Small intestine (tissue), 7 donors: ENCODE measurements around the gene RBM33. TPM values are rescaled to one million over a fixed set of nuclear protein-coding genes. Genes with fewer than 3 reads are reported as not detected.

ENCODE experiments used
- DNase-seq, 2 donors: peaks; one replicate each; pipeline versions ENCODE4 v3.0.0 to v3.0.0-alpha.2; 2013
- FAIRE-seq: peaks from 2 replicates; lab custom pipeline; 2012; peaks lifted over from hg19 to GRCh38; lab: Jason Lieb, UNC
- H3K27ac ChIP-seq, 3 donors: one replicate each; pipeline ENCODE4 v1.5.1; 2013; ENCODE audit warnings: low read length in 2 of 3, mild to moderate bottlenecking in 2 of 3, control low read depth in 1 of 3, inconsistent platforms in 1 of 3, low read depth in 1 of 3, moderate library complexity in 1 of 3
- H3K27me3 ChIP-seq, 3 donors: one replicate each; pipeline ENCODE4 v1.6.1; 2013; ENCODE audit warnings: low read length in 3 of 3, inconsistent platforms in 1 of 3; ENCODE audit not compliant: control insufficient read depth in 3 of 3, insufficient read depth in 3 of 3
- H3K36me3 ChIP-seq, 3 donors: one replicate each; pipeline ENCODE4 v1.6.1; 2013; ENCODE audit warnings: low read length in 3 of 3, inconsistent platforms in 1 of 3, low read depth in 1 of 3, mild to moderate bottlenecking in 1 of 3, moderate library complexity in 1 of 3; ENCODE audit not compliant: control insufficient read depth in 3 of 3, insufficient read depth in 2 of 3
- H3K4me1 ChIP-seq, 3 donors: one replicate each; pipeline ENCODE4 v1.6.1; 2013; ENCODE audit warnings: low read length in 2 of 3, inconsistent platforms in 1 of 3, low read depth in 1 of 3, mild to moderate bottlenecking in 1 of 3, moderate library complexity in 1 of 3; ENCODE audit not compliant: control insufficient read depth in 3 of 3, insufficient read depth in 2 of 3
- H3K4me3 ChIP-seq, 3 donors: one replicate each; pipeline ENCODE4 v1.5.1; 2013; ENCODE audit warnings: low read length in 3 of 3, control low read depth in 1 of 3, inconsistent platforms in 1 of 3, low read depth in 1 of 3, mild to moderate bottlenecking in 1 of 3, moderate library complexity in 1 of 3
- H3K9me3 ChIP-seq, 2 donors: one replicate each; pipeline ENCODE4 v1.6.1; 2013; ENCODE audit warnings: low read depth in 1 of 2, low read length in 1 of 2; ENCODE audit not compliant: control insufficient read depth in 2 of 2, insufficient read depth in 1 of 2
- WGBS, 3 donors: extraction: QIAGEN DNeasy Blood & Tissue Kit; methylation state at CpG; one replicate each; pipeline ENCODE4 v1.1.7; 2013; 5-methylcytosine and 5-hydroxymethylcytosine counted together
- polyA plus RNA-seq, 4 donors: library from polyadenylated mRNA; stranded (reverse) in 3 of 4; unstranded in 1 of 4; fragments of 200-250 nt in 3 of 4; fragments of 120-200 nt in 1 of 4; gene quantifications; one replicate each; pipeline versions ENCODE4 v1.2.1 to v1.2.3, GENCODE V29; 2013
- donor health status: healthy with polysubstance abuse.
- donor health status: control.
- donor health status: control.
- donor health status: Bipolar disorder and iron deficiency.
- donor health status: healthy.

RBM33 gene
- polyA plus RNA-seq, 4 donors: 7.8 to 39.7 (median 15.1) TPM

GRCh38 chr7:155693826-155694225, 49.4 kb downstream of the RBM33 start:
- no peak for FAIRE-seq
- Histone ChIP-seq H3K4me1 (peaks cover 0 to 3% (median 3%) of the 10 kb centered on the region in 3 donors), H3K4me3 (no peak overlapping the region), H3K9me3 (no peaks in the 10 kb centered on the region), H3K36me3 (peaks cover 0 to 12% (median 2%) of the 10 kb centered on the region in 3 donors), H3K27ac (no peak overlapping the region), H3K27me3 (no peaks in the 10 kb centered on the region)
- 92 to 95% (median 95%) methylated on average over 5 of the region's 5 CpGs for WGBS, 3 donors
- no peak for DNase-seq

- Histone ChIP-seq H3K4me3 (no peak overlapping the region), H3K9me3 (no peaks in the 10 kb centered on the region), H3K4me1 (peaks cover 0 to 5% (median 3%) of the 10 kb centered on the region in 3 donors), H3K36me3 (peaks cover 0 to 15% (median 4%) of the 10 kb centered on the region in 3 donors), H3K27ac (no peak overlapping the region), H3K27me3 (no peaks in the 10 kb centered on the region)
- no peak for FAIRE-seq
- no peak for DNase-seq
- 81 to 94% (median 88%) methylated on average over 5 of the region's 5 CpGs for WGBS, 3 donors
Measured at GRCh38 chr7:155694851-155695250, 50.4 kb downstream of the RBM33 start.

GRCh38 chr7:155696747-155697146, 52.3 kb downstream of the RBM33 start:
- WGBS, 3 donors: 90 to 92% (median 91%) methylated on average over 5 of the region's 5 CpGs

GRCh38 chr7:155698633-155699032, 54.2 kb downstream of the RBM33 start:
- H3K4me3 ChIP-seq: no peak overlapping the region
- no peak overlapping the region for H3K27ac ChIP-seq
- no peak for DNase-seq
- no peak for FAIRE-seq
- WGBS, 3 donors: 47 to 90% (median 53%) methylated on average over 1 of the region's 1 CpG
- H3K27me3 ChIP-seq: no peaks in the 10 kb centered on the region
- H3K4me1 ChIP-seq: peaks cover 3 to 10% (median 7%) of the 10 kb centered on the region in 3 donors
- peaks cover 0 to 20% (median 4%) of the 10 kb centered on the region in 3 donors for H3K36me3 ChIP-seq
- H3K9me3 ChIP-seq: no peaks in the 10 kb centered on the region

More at GRCh38 chr7:155696747-155697146, 52.3 kb downstream of the RBM33 start:
- H3K4me1 ChIP-seq: peaks cover 3 to 10% (median 5%) of the 10 kb centered on the region in 3 donors
- FAIRE-seq (no peak), DNase-seq (no peak)
- H3K27ac ChIP-seq: no peak overlapping the region
- H3K27me3 ChIP-seq: no peaks in the 10 kb centered on the region
- no peaks in the 10 kb centered on the region for H3K9me3 ChIP-seq
- H3K36me3 ChIP-seq: peaks cover 0 to 18% (median 4%) of the 10 kb centered on the region in 3 donors
- H3K4me3 ChIP-seq: no peak overlapping the region

GRCh38 chr7:155699180-155699579, 54.7 kb downstream of the RBM33 start:
- peaks cover 3 to 10% (median 7%) of the 10 kb centered on the region in 3 donors for H3K4me1 ChIP-seq
- no peak overlapping the region for H3K4me3 ChIP-seq
- no peaks in the 10 kb centered on the region for H3K9me3 ChIP-seq
- no peak for DNase-seq
- no peaks in the 10 kb centered on the region for H3K27me3 ChIP-seq
- no peak overlapping the region for H3K27ac ChIP-seq
- 89 to 93% (median 91%) methylated on average over 7 of the region's 7 CpGs for WGBS, 3 donors
- peaks cover 0 to 18% (median 4%) of the 10 kb centered on the region in 3 donors for H3K36me3 ChIP-seq
- no peak for FAIRE-seq

GRCh38 chr7:155700847-155701246, 56.4 kb downstream of the RBM33 start:
- Histone ChIP-seq H3K4me1 (peaks cover 0 to 10% (median 7%) of the 10 kb centered on the region in 3 donors), H3K27me3 (no peaks in the 10 kb centered on the region), H3K9me3 (no peaks in the 10 kb centered on the region), H3K4me3 (no peak overlapping the region), H3K27ac (peak overlapping the region in 1 of 3 donors; percentile 53), H3K36me3 (peaks cover 0 to 22% (median 4%) of the 10 kb centered on the region in 3 donors)
- DNase-seq (peak; percentile 79 to 84), FAIRE-seq (no peak)
- WGBS, 3 donors: 18 to 62% (median 44%) methylated on average over 6 of the region's 6 CpGs

- WGBS, 3 donors: 91 to 96% (median 92%) methylated on average over 3 of the region's 3 CpGs
- Histone ChIP-seq H3K36me3 (peaks cover 1 to 30% (median 8%) of the 10 kb centered on the region in 3 donors), H3K4me1 (peaks cover 0 to 10% (median 4%) of the 10 kb centered on the region in 3 donors), H3K27ac (no peak overlapping the region), H3K9me3 (no peaks in the 10 kb centered on the region), H3K27me3 (no peaks in the 10 kb centered on the region), H3K4me3 (no peak overlapping the region)
- DNase-seq (no peak), FAIRE-seq (no peak)
Measured at GRCh38 chr7:155701972-155702544, 57.6 kb downstream of the RBM33 start.

GRCh38 chr7:155702616-155703015, 58.2 kb downstream of the RBM33 start:
- Histone ChIP-seq H3K9me3 (no peaks in the 10 kb centered on the region), H3K36me3 (peaks cover 3 to 32% (median 10%) of the 10 kb centered on the region in 3 donors), H3K27me3 (no peaks in the 10 kb centered on the region), H3K4me3 (no peak overlapping the region), H3K27ac (no peak overlapping the region), H3K4me1 (peaks cover 0 to 10% (median 4%) of the 10 kb centered on the region in 3 donors)
- FAIRE-seq (no peak), DNase-seq (peak in 1 of 2 donors; percentile 46)
- 80 to 94% (median 88%) methylated on average over 1 of the region's 1 CpG for WGBS, 3 donors
